Suprapubic skin (tissue), 3 donors: ENCODE measurements around the gene TFIP11.

ENCODE experiments used
- EP300 ChIP-seq: sonication (generic); formaldehyde crosslinking; IDR thresholded peaks from one replicate; pipeline ENCODE4 v1.6.1; 2017; ENCODE audit warnings: antibody characterized with exemption
- POLR2A ChIP-seq, 2 donors: fragments of 450-650 bp; IDR thresholded peaks; one replicate each; pipeline ENCODE4 v1.6.1; 2017; ENCODE audit warnings: antibody characterized with exemption in 2 of 2, mild to moderate bottlenecking in 2 of 2, moderate library complexity in 2 of 2
- TF ChIP-seq, protein P1 (sequence below), 2 donors: fragments of 200-600 bp in 1 of 2; fragments of 450-650 bp in 1 of 2; sonication (generic) in 1 of 2; IDR thresholded peaks; one replicate each; pipeline ENCODE4 v1.5.1; 2016 to 2019; ENCODE audit warnings: antibody characterized with exemption in 2 of 2, mild to moderate bottlenecking in 1 of 2, moderate library complexity in 1 of 2

DNA sequence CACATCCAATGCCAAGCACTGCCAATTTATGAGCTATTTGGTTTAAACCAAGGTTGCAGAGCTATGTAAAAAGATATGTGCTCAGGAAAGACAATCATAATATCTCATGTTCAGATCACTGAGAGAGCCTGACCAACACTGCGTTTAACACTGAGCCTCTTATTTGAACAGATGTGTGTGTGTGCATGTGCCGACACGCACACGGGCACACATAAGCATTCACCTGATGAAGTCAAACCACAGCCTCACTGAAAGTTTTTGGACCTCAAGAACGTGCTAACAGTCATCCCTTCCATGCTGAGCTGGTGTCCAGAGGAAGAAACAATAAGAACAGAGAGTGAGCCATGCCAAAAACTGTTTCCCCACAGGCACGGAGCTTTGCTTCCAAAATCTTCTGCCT, 52.1 kb downstream of the TFIP11 start:
- no peak for TF ChIP-seq POLR2A (IDR thresholded peaks at IDR 0.05)
- TF ChIP-seq, protein P1, sequence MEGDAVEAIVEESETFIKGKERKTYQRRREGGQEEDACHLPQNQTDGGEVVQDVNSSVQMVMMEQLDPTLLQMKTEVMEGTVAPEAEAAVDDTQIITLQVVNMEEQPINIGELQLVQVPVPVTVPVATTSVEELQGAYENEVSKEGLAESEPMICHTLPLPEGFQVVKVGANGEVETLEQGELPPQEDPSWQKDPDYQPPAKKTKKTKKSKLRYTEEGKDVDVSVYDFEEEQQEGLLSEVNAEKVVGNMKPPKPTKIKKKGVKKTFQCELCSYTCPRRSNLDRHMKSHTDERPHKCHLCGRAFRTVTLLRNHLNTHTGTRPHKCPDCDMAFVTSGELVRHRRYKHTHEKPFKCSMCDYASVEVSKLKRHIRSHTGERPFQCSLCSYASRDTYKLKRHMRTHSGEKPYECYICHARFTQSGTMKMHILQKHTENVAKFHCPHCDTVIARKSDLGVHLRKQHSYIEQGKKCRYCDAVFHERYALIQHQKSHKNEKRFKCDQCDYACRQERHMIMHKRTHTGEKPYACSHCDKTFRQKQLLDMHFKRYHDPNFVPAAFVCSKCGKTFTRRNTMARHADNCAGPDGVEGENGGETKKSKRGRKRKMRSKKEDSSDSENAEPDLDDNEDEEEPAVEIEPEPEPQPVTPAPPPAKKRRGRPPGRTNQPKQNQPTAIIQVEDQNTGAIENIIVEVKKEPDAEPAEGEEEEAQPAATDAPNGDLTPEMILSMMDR (IDR thresholded peaks at IDR 0.05): no peak
- no peak for TF ChIP-seq EP300
